ENCODE measurements around the gene ZNF101. TPM values are rescaled to one million over a fixed set of nuclear protein-coding genes. Genes with fewer than 3 reads are reported as not detected.
A peak's percentile ranks its signal among the peaks of the same experiment; 100 is the strongest.

ZNF101 gene
- polyA plus RNA-seq, 6 donors from 2014 or later, result 29.2 to 66.9 (median 37.4) TPM

DNA sequence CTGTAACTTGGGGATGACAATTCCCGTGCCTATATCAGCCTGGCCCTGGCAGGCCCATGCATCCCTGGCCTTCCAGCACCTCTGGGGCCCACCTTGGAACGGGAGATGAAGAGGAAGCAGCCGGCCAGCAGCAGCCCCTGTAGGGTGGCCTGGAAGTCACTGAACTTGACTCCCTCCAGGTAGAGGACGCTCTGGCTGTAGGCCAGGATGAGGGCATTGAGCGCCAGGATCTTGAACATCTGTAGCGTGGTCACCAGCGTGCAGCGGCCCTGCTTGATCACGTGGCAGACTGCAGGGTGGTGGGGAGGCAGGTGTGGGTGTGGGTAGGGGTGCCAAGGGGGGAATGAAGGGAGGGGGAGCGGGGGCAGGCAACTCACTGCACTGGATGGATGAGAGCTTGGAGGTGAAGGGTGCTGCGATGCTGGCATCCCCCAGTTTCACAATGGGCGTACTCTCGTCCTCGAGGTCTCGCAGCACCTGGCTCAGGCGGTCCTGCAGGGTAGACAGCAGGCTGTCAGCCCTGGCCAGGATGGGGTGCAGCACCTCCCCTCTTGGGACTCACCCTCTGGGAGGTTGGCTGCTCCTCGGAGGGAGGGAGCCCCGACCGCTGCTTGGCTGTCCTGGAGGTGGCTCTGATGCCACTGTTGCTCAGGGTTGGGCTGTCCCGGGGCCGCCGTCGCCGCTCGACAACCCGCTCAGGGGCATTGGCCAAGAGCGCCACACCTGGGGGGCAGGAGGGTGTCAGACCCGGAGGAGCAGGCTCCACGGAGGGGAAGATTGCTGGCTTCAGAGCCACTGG is 21.4 kb upstream of the ZNF101 start:
- H3K27ac Mint-ChIP-seq, result peak overlapping the region in 2 of 6 donors; percentile 38 to 79
- DNase-seq (no peak), ATAC-seq (ENCODE audit: low read depth in 2 of 2) (no peak)
- H3K36me3 Mint-ChIP-seq, result peaks cover 0 to 14% of the 10 kb centered on the region in 2 donors
- no peak overlapping the region for H3K4me3 Mint-ChIP-seq
- H3K27me3 Mint-ChIP-seq, result no peaks in the 10 kb centered on the region
- no peaks in the 10 kb centered on the region for H3K9me3 Mint-ChIP-seq
- peaks cover 15 to 21% (median 16%) of the 10 kb centered on the region in 3 donors for H3K4me1 Mint-ChIP-seq

DNA sequence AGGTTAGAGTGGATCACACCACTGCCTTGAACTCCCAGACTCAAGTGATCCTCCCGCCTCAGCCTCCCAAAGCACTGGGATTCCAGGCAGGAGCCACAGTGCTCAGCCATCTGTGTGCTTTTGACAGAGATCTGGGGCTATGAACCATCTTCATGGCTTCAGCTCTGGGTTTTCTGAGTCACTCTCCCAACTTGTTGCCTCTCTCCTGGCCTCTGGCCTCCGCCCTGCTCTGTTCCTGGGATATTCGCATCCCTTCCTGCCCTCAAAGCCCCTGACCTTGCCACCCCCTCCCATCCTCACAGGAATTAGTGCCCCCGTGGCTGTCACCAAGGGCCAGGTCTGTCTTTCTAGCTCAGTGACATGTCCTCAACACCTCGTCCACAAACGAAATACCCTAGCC is 19.5 kb upstream of the ZNF101 start:
- H3K27me3 Mint-ChIP-seq, result no peaks in the 10 kb centered on the region
- H3K4me1 Mint-ChIP-seq, result peaks cover 4 to 12% (median 7%) of the 10 kb centered on the region in 3 donors
- H3K4me3 Mint-ChIP-seq, result peak overlapping the region in 2 of 8 donors; percentile 31 to 38
- H3K36me3 Mint-ChIP-seq, result peaks cover 6 to 17% of the 10 kb centered on the region in 2 donors
- DNase-seq, result no peak
- ATAC-seq (ENCODE audit: low read depth in 2 of 2), result no peak
- no peaks in the 10 kb centered on the region for H3K9me3 Mint-ChIP-seq
- peak overlapping the region in 3 of 6 donors; percentile 26 to 79 (median 74) for H3K27ac Mint-ChIP-seq

DNA sequence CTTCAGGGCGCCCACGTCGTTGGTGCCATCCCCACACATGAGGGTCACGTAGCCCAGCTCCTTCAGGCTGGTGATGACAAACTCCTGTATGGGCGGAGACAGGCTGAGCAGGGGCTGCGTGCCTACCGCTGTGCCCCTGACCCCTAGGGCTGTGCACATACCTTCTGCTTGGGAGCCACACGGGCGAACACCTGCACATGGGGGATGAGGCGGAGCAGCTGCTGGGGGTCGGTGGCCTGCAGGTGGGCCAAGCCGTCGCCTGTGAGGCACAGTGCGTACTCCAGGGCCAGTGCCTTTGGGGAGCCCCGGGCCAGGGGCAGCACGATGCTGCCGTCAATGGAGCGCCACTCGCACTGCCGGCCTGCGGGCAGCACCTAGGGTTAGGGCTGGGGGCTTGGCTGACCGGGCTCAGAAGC is 19.1 kb upstream of the ZNF101 start:
- H3K4me1 Mint-ChIP-seq, result peaks cover 1 to 12% (median 7%) of the 10 kb centered on the region in 3 donors
- no peak for DNase-seq
- H3K9me3 Mint-ChIP-seq, result no peaks in the 10 kb centered on the region
- H3K4me3 Mint-ChIP-seq, result peak overlapping the region in 2 of 8 donors; percentile 31 to 38
- peaks cover 6 to 17% of the 10 kb centered on the region in 2 donors for H3K36me3 Mint-ChIP-seq
- ATAC-seq (ENCODE audit: low read depth in 2 of 2), result no peak
- peak overlapping the region in 3 of 6 donors; percentile 26 to 79 (median 74) for H3K27ac Mint-ChIP-seq
- H3K27me3 Mint-ChIP-seq, result no peaks in the 10 kb centered on the region

DNA sequence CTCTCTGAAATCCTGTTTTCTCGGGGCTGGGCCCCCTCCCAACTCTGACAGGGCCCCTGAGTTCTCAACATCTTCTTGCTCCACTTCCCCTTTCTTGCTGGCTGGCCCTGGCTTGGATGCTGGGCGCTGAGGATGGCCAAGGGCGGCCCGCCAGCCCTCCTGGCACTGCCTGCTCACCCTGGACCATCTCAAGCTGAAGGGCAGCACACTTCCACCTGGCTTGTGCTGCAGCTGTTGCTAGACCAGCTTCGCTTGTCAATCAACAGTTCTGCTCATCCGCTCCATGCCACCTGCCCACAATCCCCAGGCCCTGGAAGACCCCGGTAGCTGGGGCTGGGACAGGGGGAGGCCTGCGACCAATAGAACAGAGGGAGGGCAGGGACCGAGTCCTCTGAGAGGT is 18.3 kb upstream of the ZNF101 start:
- peak overlapping the region in 1 of 6 donors; percentile 53 for H3K27ac Mint-ChIP-seq
- H3K36me3 Mint-ChIP-seq, result peaks cover 6 to 17% of the 10 kb centered on the region in 2 donors
- no peaks in the 10 kb centered on the region for H3K9me3 Mint-ChIP-seq
- ATAC-seq (ENCODE audit: low read depth in 2 of 2) (no peak), DNase-seq (no peak)
- peaks cover 0 to 12% (median 7%) of the 10 kb centered on the region in 3 donors for H3K4me1 Mint-ChIP-seq
- no peak overlapping the region for H3K4me3 Mint-ChIP-seq
- H3K27me3 Mint-ChIP-seq, result no peaks in the 10 kb centered on the region

DNA sequence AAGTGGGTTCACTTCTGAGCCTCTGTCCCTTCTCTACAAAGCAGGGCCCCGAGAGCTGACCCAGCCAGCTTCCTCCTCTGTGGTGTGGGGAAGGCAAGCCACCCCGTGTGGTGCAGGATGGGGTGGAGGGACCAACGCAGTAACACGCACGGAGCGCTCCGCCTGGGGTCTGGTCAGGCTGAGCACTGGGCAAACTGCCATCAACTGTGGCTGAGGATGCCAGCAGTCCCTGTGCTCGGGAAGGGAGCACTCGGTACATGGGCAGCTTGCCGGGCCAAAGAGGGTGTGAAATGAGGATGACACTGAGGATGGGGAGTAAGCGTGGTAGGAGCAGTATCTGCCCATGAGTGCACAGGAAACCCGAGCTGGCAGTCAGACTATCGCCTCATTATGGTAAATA is 17.6 kb upstream of the ZNF101 start:
- DNase-seq (no peak), ATAC-seq (ENCODE audit: low read depth in 2 of 2) (no peak)
- no peak overlapping the region for H3K4me3 Mint-ChIP-seq
- H3K27me3 Mint-ChIP-seq, result no peaks in the 10 kb centered on the region
- H3K9me3 Mint-ChIP-seq, result no peaks in the 10 kb centered on the region
- peaks cover 6 to 17% of the 10 kb centered on the region in 2 donors for H3K36me3 Mint-ChIP-seq
- peaks cover 0 to 12% (median 7%) of the 10 kb centered on the region in 3 donors for H3K4me1 Mint-ChIP-seq
- no peak overlapping the region for H3K27ac Mint-ChIP-seq

DNA sequence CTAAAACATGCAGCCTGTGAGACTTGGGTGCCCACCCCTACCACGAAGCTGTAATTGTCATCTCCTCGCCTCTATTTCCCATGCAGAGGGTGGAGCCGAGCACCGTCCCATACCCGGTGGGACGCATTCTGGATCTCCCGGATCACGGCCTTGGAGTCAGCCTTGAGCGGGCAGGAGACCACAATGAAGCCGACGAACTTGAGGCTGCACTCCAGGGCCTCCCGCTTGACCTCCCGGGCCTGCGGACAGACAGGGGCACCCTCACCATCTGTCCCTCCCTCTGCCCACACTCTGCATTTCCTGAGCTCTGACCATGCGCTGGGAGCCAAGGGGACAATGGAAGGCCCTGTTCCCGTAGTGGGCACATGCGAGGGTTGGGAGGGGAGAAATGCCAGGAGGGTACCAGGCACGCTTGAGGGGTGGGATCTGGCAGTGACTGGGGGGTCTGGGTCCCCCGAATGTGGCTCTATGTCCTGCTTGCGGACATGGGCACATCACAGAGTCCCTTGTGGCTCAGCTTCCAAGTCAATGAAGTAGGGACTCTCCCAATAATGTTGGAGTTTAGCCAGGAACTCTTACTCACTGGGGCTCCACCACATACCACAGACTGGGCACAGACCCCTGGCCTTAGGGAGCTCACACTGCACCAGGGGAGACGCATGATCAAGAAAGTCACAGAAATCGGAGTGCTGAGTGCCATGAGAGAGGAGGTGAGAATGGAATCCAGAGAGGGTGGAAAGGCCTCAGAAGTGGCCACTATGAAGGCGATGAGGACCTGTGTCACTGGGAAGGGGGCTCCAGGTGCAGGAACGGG is 15.9 kb upstream of the ZNF101 start:
- no peak overlapping the region for H3K4me3 Mint-ChIP-seq

DNA sequence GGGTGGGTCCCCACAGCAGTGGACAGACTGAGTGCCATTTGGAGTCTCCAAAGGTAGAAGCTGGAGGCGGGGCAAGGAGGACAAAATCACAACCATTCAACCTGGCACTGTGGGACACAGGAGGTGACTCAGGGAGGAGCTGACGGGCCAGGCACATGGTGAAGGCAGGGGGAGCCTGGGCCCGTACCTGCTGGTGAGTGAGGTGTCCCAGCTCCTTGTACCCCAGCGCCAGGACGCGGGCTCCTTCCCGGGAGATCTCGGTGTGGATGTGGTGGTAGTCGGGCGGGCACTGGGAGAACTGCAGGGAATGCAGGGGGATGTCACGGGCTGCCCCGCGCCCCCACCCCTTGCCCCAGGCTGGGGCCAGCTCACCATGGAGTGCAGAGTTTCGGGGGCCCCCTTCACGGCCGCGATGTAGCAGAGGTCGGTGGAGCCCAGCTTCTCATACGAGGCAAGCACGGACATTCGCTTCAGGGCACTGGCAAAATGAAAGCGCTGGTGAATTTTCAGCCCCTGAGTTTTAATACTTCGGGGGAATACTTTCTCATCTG is 15.0 kb upstream of the ZNF101 start:
- H3K36me3 Mint-ChIP-seq, result peaks cover 16 to 18% of the 10 kb centered on the region in 2 donors
- no peak for DNase-seq
- peak overlapping the region in 1 of 6 donors; percentile 30 for H3K27ac Mint-ChIP-seq
- ATAC-seq (ENCODE audit: low read depth in 2 of 2), result no peak
- H3K27me3 Mint-ChIP-seq, result no peaks in the 10 kb centered on the region
- H3K9me3 Mint-ChIP-seq, result no peaks in the 10 kb centered on the region
- no peak overlapping the region for H3K4me3 Mint-ChIP-seq
- H3K4me1 Mint-ChIP-seq, result peaks cover 4 to 12% (median 7%) of the 10 kb centered on the region in 3 donors

More for the DNA sequence above, 15.9 kb upstream of the ZNF101 start:
- Mint-ChIP-seq H3K4me1 (peaks cover 0 to 12% (median 7%) of the 10 kb centered on the region in 3 donors), H3K27ac (peak overlapping the region in 1 of 6 donors; percentile 30), H3K36me3 (peaks cover 10 to 18% of the 10 kb centered on the region in 2 donors), H3K27me3 (no peaks in the 10 kb centered on the region), H3K9me3 (no peaks in the 10 kb centered on the region)
- no peak for ATAC-seq (ENCODE audit: low read depth in 2 of 2)
- no peak for DNase-seq

DNA sequence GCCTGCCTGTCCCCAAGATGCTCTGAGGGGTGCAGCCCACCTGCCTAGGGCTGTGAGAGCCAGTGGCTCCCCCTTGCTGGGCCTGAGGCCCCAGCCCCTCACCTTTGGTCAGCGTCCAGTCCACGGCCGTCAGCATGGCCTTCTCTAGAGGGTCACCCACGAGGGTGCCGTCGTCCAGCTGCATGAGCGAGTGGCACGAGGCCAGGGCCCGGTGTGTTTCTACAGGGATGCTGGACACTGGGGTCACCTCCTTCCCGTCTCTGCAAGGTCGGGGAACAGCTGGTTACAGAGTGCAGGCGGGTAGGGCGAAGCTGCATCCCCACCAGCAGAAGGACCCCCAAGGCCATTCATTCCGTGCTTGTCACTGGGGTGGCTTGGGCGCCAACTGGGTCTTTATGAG is 14.2 kb upstream of the ZNF101 start:
- no peak overlapping the region for H3K4me3 Mint-ChIP-seq
- DNase-seq, result no peak
- peak overlapping the region in 1 of 6 donors; percentile 18 for H3K27ac Mint-ChIP-seq
- no peaks in the 10 kb centered on the region for H3K27me3 Mint-ChIP-seq
- ATAC-seq (ENCODE audit: low read depth in 2 of 2), result no peak
- H3K9me3 Mint-ChIP-seq, result no peaks in the 10 kb centered on the region
- H3K36me3 Mint-ChIP-seq, result peaks cover 16 to 18% of the 10 kb centered on the region in 2 donors
- H3K4me1 Mint-ChIP-seq, result peaks cover 4 to 9% (median 7%) of the 10 kb centered on the region in 3 donors

DNA sequence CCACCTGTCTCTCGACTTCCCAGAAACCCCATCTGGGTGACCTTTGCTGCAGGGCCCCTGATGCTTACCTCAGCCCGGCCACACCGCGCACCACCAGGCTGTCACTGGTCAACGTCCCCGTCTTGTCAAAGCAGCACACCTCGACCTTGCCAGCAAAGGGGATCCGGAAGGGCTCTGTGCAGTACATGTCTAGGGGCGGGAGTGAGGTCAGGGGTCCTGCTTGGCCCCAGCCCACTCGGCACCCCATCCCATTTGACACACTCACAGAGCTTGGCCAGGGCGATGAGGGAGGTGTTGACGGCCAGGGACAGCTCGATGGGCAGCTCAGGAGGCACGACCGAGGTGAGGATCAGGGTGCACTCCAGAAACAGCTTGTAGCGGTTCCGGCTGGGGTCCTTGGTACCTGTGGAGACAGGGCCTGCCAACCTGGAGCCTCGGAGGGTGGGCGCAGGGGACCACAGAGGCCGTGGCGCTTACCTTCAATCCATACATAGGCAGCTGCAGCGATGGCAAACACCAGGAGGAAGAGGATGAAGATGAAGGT is 13.5 kb upstream of the ZNF101 start:
- ATAC-seq (ENCODE audit: low read depth in 2 of 2) (no peak), DNase-seq (no peak)
- H3K4me1 Mint-ChIP-seq, result peaks cover 4 to 9% (median 7%) of the 10 kb centered on the region in 3 donors
- H3K36me3 Mint-ChIP-seq, result peaks cover 16 to 18% of the 10 kb centered on the region in 2 donors
- no peaks in the 10 kb centered on the region for H3K27me3 Mint-ChIP-seq
- H3K4me3 Mint-ChIP-seq, result no peak overlapping the region
- peak overlapping the region in 1 of 6 donors; percentile 53 for H3K27ac Mint-ChIP-seq
- H3K9me3 Mint-ChIP-seq, result no peaks in the 10 kb centered on the region

DNA sequence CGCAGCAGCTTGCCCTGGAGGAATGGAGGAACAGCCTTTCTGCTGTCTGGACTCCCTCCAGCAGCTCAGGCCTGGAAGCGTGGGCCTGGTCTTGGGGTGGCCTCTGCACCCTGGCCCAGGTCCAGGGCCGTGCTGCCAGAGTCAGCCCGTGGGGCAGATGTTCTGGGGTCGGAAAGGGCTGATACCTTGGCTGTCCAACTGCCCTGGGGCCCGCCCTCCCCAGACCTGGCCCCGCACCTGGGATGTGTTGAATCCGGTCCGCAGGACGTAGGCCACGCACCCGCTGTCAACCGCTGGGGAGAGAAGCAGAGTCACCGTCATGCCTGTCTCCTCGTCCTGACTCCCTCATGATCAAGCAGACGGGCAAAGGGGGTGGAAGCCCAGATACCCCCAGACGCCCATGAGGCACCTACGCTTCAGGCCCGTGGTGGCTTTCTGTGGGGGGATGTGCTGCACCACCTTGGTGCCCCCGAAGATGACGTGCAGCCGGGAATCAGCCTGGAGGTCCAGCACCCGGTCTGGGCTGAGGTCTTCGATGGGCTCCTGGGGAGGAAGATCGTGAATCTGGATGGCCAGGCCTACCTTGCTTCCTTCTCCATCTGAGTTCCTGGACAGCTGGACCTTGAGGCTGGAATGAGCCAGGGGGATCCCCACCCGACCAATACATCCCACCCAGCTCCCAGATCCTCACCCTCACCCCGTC is 12.8 kb upstream of the ZNF101 start:
- no peak for ATAC-seq (ENCODE audit: low read depth in 2 of 2)
- Mint-ChIP-seq H3K27me3 (no peaks in the 10 kb centered on the region), H3K9me3 (no peaks in the 10 kb centered on the region), H3K4me1 (peaks cover 4 to 9% (median 7%) of the 10 kb centered on the region in 3 donors), H3K4me3 (no peak overlapping the region), H3K36me3 (peaks cover 16 to 18% of the 10 kb centered on the region in 2 donors), H3K27ac (no peak overlapping the region)
- DNase-seq, result no peak

DNA sequence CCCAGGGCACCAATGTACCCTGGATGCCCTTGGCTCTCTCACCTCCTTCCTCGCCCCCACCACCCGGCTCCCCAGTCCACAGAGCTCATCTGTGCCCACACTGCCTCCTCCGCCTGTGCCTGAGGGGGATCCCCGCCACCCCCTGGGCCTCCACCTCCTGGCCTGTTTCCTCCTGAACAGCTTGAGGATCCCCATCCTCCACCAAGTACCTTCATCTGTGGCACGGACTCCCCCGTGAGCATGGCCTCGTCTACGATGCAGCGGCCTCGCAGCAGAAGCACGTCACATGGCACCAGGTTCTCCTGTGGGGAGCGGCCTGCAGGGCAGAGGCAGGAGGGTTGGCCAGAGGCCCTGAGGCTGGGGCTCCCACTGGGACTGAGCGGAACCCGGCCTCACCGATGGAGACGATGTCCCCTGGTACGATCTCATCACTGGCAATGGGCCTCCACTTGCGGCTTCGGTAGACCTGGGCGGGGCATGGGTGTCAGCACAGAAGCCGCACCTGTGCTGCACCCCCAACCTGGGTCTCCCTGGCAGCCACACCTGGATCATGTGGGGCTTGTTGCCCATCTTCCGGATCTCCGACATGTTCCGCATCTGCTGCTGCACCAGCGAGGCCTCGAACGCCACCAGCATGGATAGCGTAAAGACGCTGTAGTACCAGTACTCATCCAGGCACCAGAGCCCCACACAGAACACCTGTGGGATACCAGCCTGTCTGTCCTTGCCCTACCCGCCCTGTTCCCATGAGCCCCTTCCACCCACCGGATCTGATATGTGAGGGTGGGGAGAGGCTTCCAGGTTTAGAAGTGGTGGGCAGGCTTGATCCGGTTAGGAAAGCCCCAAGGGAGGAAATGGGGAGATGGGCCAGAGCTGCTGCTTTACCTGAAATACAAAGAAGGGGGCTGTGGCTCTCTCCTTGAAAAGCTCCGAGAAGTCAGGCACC is 11.9 kb upstream of the ZNF101 start:
- ATAC-seq (ENCODE audit: low read depth in 2 of 2) (no peak), DNase-seq (no peak)
- H3K36me3 Mint-ChIP-seq, result peaks cover 16 to 18% of the 10 kb centered on the region in 2 donors
- peak overlapping the region in 1 of 8 donors; percentile 9 for H3K4me3 Mint-ChIP-seq
- H3K27ac Mint-ChIP-seq, result peak overlapping the region in 1 of 6 donors; percentile 63
- H3K4me1 Mint-ChIP-seq, result peaks cover 13 to 16% (median 15%) of the 10 kb centered on the region in 3 donors
- no peaks in the 10 kb centered on the region for H3K9me3 Mint-ChIP-seq
- H3K27me3 Mint-ChIP-seq, result no peaks in the 10 kb centered on the region

DNA sequence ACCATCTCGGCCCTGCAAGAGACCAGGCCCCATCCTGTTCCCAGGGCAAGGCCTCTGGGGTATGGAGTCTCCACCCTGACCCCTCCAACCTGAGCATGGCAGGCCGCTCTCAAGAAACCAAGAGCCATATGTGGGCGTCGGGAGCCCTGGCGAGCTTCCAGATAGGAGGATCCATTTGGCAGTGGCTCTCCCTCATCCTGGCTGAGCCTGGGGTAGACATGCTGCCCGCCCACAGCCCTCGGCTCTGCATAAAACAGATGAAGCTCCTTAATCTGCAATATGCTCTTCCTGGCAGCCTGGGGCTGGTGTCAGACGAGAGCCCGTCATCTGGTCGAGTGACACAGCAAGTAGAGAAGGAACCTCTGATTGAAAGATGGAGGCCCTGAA is 11.2 kb upstream of the ZNF101 start:
- DNase-seq (no peak), ATAC-seq (ENCODE audit: low read depth in 2 of 2) (no peak)
- peaks cover 20 to 22% (median 21%) of the 10 kb centered on the region in 3 donors for H3K4me1 Mint-ChIP-seq
- H3K9me3 Mint-ChIP-seq, result no peaks in the 10 kb centered on the region
- peaks cover 16 to 18% of the 10 kb centered on the region in 2 donors for H3K36me3 Mint-ChIP-seq
- no peak overlapping the region for H3K27ac Mint-ChIP-seq
- H3K4me3 Mint-ChIP-seq, result peak overlapping the region in 1 of 8 donors; percentile 9
- H3K27me3 Mint-ChIP-seq, result no peaks in the 10 kb centered on the region
